H1 (cell line): ENCODE data around the gene VPS54. TPM values are rescaled to one million over a fixed set of nuclear protein-coding genes. Genes with fewer than 3 reads are reported as not detected.

Experiments used
- CTCF ChIA-PET: fragments of 300-600 bp; sonication (Branson Sonifier 250); formaldehyde crosslinking; loops from one replicate; lab custom pipeline; 2021; ENCODE audit not compliant: partially characterized antibody; lab: Charles Lee
- POLR2A ChIA-PET: fragments of 300-600 bp; sonication (Branson Sonifier 250); formaldehyde crosslinking; loops from one replicate; lab custom pipeline; 2021; ENCODE audit warnings: inconsistent platforms; ENCODE audit not compliant: partially characterized antibody; lab: Charles Lee
- DNase-seq, 2 experiments: peaks; one replicate each; pipeline versions ENCODE4 v3.0.0 to v3.0.0-alpha.2; 2010 to 2022; ENCODE audit warnings: low spot score in 2 of 2, low read depth in 1 of 2, mixed read lengths in 1 of 2
- FAIRE-seq: peaks from 2 replicates; lab custom pipeline; 2011; peaks lifted over from hg19 to GRCh38; lab: Jason Lieb, UNC
- H2AFZ ChIP-seq: 2 replicates; pipeline ENCODE4 v1.8.1; 2012; ENCODE audit warnings: low read length, inconsistent platforms
- H2AK5ac ChIP-seq: 2 replicates; pipeline ENCODE4 v1.6.1; 2013; ENCODE audit warnings: low read depth, low read length
- H2BK120ac ChIP-seq: replicated peaks from 2 replicates; pipeline ENCODE3; 2013; ENCODE audit warnings: low read depth, low read length, inconsistent platforms
- H2BK12ac ChIP-seq: 2 replicates; pipeline ENCODE4 v1.6.1; 2013; ENCODE audit warnings: low read depth, low read length
- H2BK15ac ChIP-seq: 2 replicates; pipeline ENCODE4 v1.6.1; 2013; ENCODE audit warnings: low read length
- H2BK20ac ChIP-seq: 2 replicates; pipeline ENCODE4 v1.6.1; 2013; ENCODE audit warnings: low read length
- H2BK5ac ChIP-seq: 2 replicates; pipeline ENCODE4 v1.6.1; 2013; ENCODE audit warnings: low read depth, low read length
- H3K14ac ChIP-seq: 2 replicates; pipeline ENCODE4 v1.6.1; 2013; ENCODE audit warnings: inconsistent platforms; ENCODE audit not compliant: insufficient read length
- H3K18ac ChIP-seq: 2 replicates; pipeline ENCODE4 v1.6.1; 2013; ENCODE audit warnings: low read length; ENCODE audit errors: extremely low read depth
- H3K23ac ChIP-seq: 2 replicates; pipeline ENCODE4 v1.6.1; 2013; ENCODE audit warnings: inconsistent platforms; ENCODE audit not compliant: insufficient read length
- H3K23me2 ChIP-seq: 2 replicates; pipeline ENCODE4 v1.6.1; 2013; ENCODE audit warnings: low read depth, low read length
- H3K27ac ChIP-seq: 2 replicates; pipeline ENCODE4 v1.6.1; 2011; ENCODE audit warnings: low read depth, low read length, inconsistent platforms
- H3K27me3 ChIP-seq, 4 experiments: replicated peaks in 1 of 4; 1 replicate in 1 of 4; 2 replicates in 3 of 4; pipeline versions ENCODE4 v1.6.1 to v1.8.1; 2011 to 2013; ENCODE audit warnings: low read length in 3 of 4, mild to moderate bottlenecking in 3 of 4, inconsistent platforms in 2 of 4, mixed read lengths in 2 of 4, moderate library complexity in 1 of 4; ENCODE audit not compliant: control insufficient read depth in 3 of 4, insufficient read depth in 3 of 4; ENCODE audit errors: extremely low read depth in 1 of 4
- H3K36me3 ChIP-seq, 4 experiments: 2 replicates each; pipeline versions ENCODE4 v1.6.1 to v1.8.1; 2011 to 2013; ENCODE audit warnings: mild to moderate bottlenecking in 4 of 4, low read length in 3 of 4, moderate library complexity in 2 of 4, control low read depth in 1 of 4, inconsistent platforms in 1 of 4; ENCODE audit not compliant: insufficient read depth in 4 of 4, control insufficient read depth in 2 of 4
- H3K4ac ChIP-seq: replicated peaks from 2 replicates; pipeline ENCODE3; 2013; ENCODE audit warnings: low read length, low read depth, mixed read lengths, inconsistent platforms; ENCODE audit not compliant: insufficient read length
- H3K4me1 ChIP-seq, 4 experiments: replicated peaks in 1 of 4; 1 replicate in 1 of 4; 2 replicates in 3 of 4; pipeline versions ENCODE4 v1.6.1 to v1.8.1; 2011 to 2013; ENCODE audit warnings: low read length in 3 of 4, inconsistent platforms in 2 of 4, mixed read lengths in 1 of 4; ENCODE audit not compliant: insufficient read depth in 4 of 4, control insufficient read depth in 3 of 4
- H3K4me2 ChIP-seq, 2 experiments: 2 replicates each; pipeline versions ENCODE4 v1.6.1 to v1.8.1; 2011 to 2013; ENCODE audit warnings: low read depth in 2 of 2, low read length in 2 of 2, control low read depth in 1 of 2, inconsistent platforms in 1 of 2, mild to moderate bottlenecking in 1 of 2; ENCODE audit not compliant: insufficient read depth in 1 of 2
- H3K4me3 ChIP-seq, 4 experiments: fragments of 200-600, 300-600 bp in 1 of 4; sonication (generic), shearing (Covaris generic), sonication (Bioruptor Twin) in 1 of 4; 2 replicates each; pipeline versions ENCODE4 v1.5.1 to v1.8.1; 2011 to 2016; ENCODE audit warnings: low read length in 4 of 4, low read depth in 3 of 4, control low read depth in 2 of 4, inconsistent platforms in 2 of 4, mild to moderate bottlenecking in 2 of 4, mixed read lengths in 1 of 4, moderate library complexity in 1 of 4; ENCODE audit not compliant: insufficient read depth in 2 of 4; ENCODE audit errors: extremely low read depth in 1 of 4
- H3K56ac ChIP-seq: replicated peaks from 2 replicates; pipeline ENCODE3; 2013; ENCODE audit warnings: low read depth, mild to moderate bottlenecking, mixed read lengths, low read length, inconsistent platforms; ENCODE audit not compliant: insufficient read length
- H3K79me1 ChIP-seq: 2 replicates; pipeline ENCODE4 v1.6.1; 2013; ENCODE audit warnings: low read depth, low read length, control low read depth
- H3K79me2 ChIP-seq, 2 experiments: 2 replicates each; pipeline versions ENCODE4 v1.6.1 to v1.8.1; 2012 to 2013; ENCODE audit warnings: low read length in 2 of 2, mild to moderate bottlenecking in 2 of 2, inconsistent platforms in 1 of 2; ENCODE audit not compliant: insufficient read depth in 2 of 2, control insufficient read depth in 1 of 2
- H3K9ac ChIP-seq, 4 experiments: replicated peaks in 1 of 4; 1 replicate in 1 of 4; 2 replicates in 3 of 4; pipeline versions ENCODE4 v1.6.1 to v1.8.1; 2011 to 2013; ENCODE audit warnings: low read depth in 3 of 4, low read length in 3 of 4, control low read depth in 2 of 4, mild to moderate bottlenecking in 2 of 4, moderate library complexity in 2 of 4, inconsistent platforms in 1 of 4; ENCODE audit errors: extremely low read depth in 1 of 4
- H3K9me3 ChIP-seq, 2 experiments: 2 replicates each; pipeline versions ENCODE4 v1.6.1 to v1.8.1; 2012 to 2013; ENCODE audit warnings: mild to moderate bottlenecking in 2 of 2, moderate library complexity in 2 of 2, control low read depth in 1 of 2, inconsistent platforms in 1 of 2, low read depth in 1 of 2, low read length in 1 of 2, mixed read lengths in 1 of 2; ENCODE audit not compliant: insufficient read depth in 2 of 2
- H4K20me1 ChIP-seq, 2 experiments: replicated peaks in 1 of 2; 2 replicates each; pipeline versions ENCODE3 to v1.8.1; 2011 to 2013; ENCODE audit warnings: inconsistent platforms in 2 of 2, low read length in 2 of 2, mild to moderate bottlenecking in 1 of 2; ENCODE audit not compliant: insufficient read depth in 2 of 2, control insufficient read depth in 1 of 2
- H4K5ac ChIP-seq: 2 replicates; pipeline ENCODE4 v1.6.1; 2013; ENCODE audit warnings: low read length, low read depth, mixed read lengths, inconsistent platforms; ENCODE audit not compliant: insufficient read length
- H4K8ac ChIP-seq: 2 replicates; pipeline ENCODE4 v1.8.0; 2013; ENCODE audit warnings: mild to moderate bottlenecking, moderate library complexity, low read length, inconsistent platforms; ENCODE audit not compliant: insufficient read depth; ENCODE audit errors: extremely low read depth
- H4K91ac ChIP-seq: replicated peaks from 2 replicates; pipeline ENCODE3; 2013; ENCODE audit warnings: low read length, mixed read lengths, inconsistent platforms; ENCODE audit not compliant: insufficient read length
- CHD1 ChIP-seq: IDR thresholded peaks from 2 replicates; pipeline ENCODE4 v1.6.1; 2012; ENCODE audit warnings: low read depth, low read length, improper control_type of control experiment
- CTBP2 ChIP-seq: IDR thresholded peaks from 2 replicates; pipeline ENCODE4 v1.7.0; 2011; ENCODE audit warnings: borderline replicate concordance, mild to moderate bottlenecking, moderate library complexity, mixed read lengths, low read length; ENCODE audit not compliant: insufficient read depth, insufficient read length
- EGR1 ChIP-seq: IDR thresholded peaks from 2 replicates; pipeline ENCODE4 v1.6.1; 2011; ENCODE audit warnings: low read depth, low read length, borderline replicate concordance
- EP300 ChIP-seq, 2 experiments: IDR thresholded peaks; 1 replicate in 1 of 2; 2 replicates in 1 of 2; pipeline ENCODE4 v1.6.1; 2011 to 2012; ENCODE audit warnings: low read depth in 2 of 2, low read length in 2 of 2, mild to moderate bottlenecking in 2 of 2, borderline replicate concordance in 1 of 2, inconsistent platforms in 1 of 2, moderate library complexity in 1 of 2
- KDM4A ChIP-seq: IDR thresholded peaks from one replicate; pipeline ENCODE4 v1.7.1; 2012; ENCODE audit warnings: low read depth, mild to moderate bottlenecking, moderate library complexity, low read length, inconsistent platforms; ENCODE audit not compliant: severe bottlenecking
- POLR2AphosphoS5 ChIP-seq: IDR thresholded peaks from 2 replicates; pipeline ENCODE4 v1.6.1; 2011; ENCODE audit warnings: low read depth, low read length
- RNF2 ChIP-seq: fragments of 200-900, 300-1000 bp; sonication (generic); IDR thresholded peaks from 2 replicates; pipeline ENCODE4 v1.7.1; 2016; ENCODE audit warnings: borderline replicate concordance, low read depth, mild to moderate bottlenecking, antibody characterized with exemption, low read length; ENCODE audit not compliant: poor library complexity, severe bottlenecking; ENCODE audit errors: missing control alignments
- SP1 ChIP-seq: IDR thresholded peaks from 2 replicates; pipeline ENCODE4 v1.6.1; 2011; ENCODE audit warnings: low read depth, low read length
- TAF7 ChIP-seq: optimal IDR thresholded peaks from 2 replicates; pipeline ENCODE3; 2011; ENCODE audit warnings: low read depth, mild to moderate bottlenecking, inconsistent platforms, low read length, moderate library complexity, borderline replicate concordance
- YY1 ChIP-seq: IDR thresholded peaks from 2 replicates; pipeline ENCODE4 v1.6.1; 2011; ENCODE audit warnings: low read depth, mild to moderate bottlenecking, low read length
- WGBS, 2 experiments: shearing (Covaris generic) in 1 of 2; methylation state at CpG; one replicate each; pipeline versions ENCODE4 v1.1.6 to v1.1.7; 2013 to 2015; ENCODE audit warnings: low lambda C conversion rate in 2 of 2, mixed read lengths in 2 of 2, inconsistent platforms in 1 of 2, low coverage in 1 of 2, missing lambda C conversion rate in 1 of 2; ENCODE audit not compliant: insufficient replicate concordance in 2 of 2, insufficient coverage in 1 of 2, insufficient read length in 1 of 2; ENCODE audit errors: extremely low coverage in 1 of 2, missing lambda C conversion rate in 1 of 2; 5-methylcytosine and 5-hydroxymethylcytosine counted together
- polyA plus RNA-seq, 7 experiments: library from polyadenylated mRNA; depleted of rRNA in 3 of 7; stranded (reverse) in 5 of 7; unstranded in 2 of 7; fragments of >200 nt in 5 of 7; fragments of 200-250 nt in 2 of 7; gene quantifications; 1 replicate in 5 of 7; 2 replicates in 1 of 7; 4 replicates in 1 of 7; pipeline versions ENCODE4 v1.2.1 to v1.2.3, GENCODE V29; 2011 to 2013; ENCODE audit warnings: missing spikeins in 2 of 7, mixed read lengths in 2 of 7
- total RNA-seq: library from RNA; stranded (reverse); fragmentation: NEBNext Ultra II Directional; extraction: Animal tissue kit (Norgen Biotek cat#: 25700); gene quantifications from 2 replicates; pipeline ENCODE4 v1.2.1, GENCODE V29; 2021

Gene VPS54
- total and polyA plus RNA-seq, 2 of the 8 experiments (the other 6 are each of a cell fraction or from before 2014, with no cell fraction given): 3.6 to 13.2 TPM

DNA sequence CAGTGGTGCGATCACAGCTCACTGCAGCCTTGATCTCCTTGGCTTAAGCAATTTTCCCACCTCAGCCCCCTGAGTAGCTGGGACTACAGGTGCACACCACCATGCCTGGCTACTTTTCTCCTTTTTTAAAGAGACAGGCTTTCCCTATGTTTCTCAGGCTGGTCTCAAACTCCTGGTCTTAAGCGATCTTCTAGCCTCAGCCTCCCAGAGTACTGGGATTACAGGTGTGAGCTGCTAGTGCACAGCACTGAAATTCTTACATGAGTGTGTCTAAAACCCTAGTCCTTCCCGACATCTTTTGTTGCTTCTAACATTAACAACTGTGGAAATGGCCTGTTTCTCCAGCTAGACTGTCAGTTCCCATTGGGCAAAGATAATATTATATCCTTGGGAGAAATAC is 174.6 kb downstream of the VPS54 start:
- no peak overlapping the region for H2BK12ac ChIP-seq
- H2BK5ac ChIP-seq: 0 out of 2 replicates have a peak overlapping the region, but pooled peaks have one; percentile 5
- peak overlapping the region; percentile 66 for H4K5ac ChIP-seq
- H2AFZ ChIP-seq: no peak overlapping the region
- no peak overlapping the region for H3K23ac ChIP-seq
- H3K56ac ChIP-seq: no peak overlapping the region
- peaks cover 39 to 88% of the 10 kb centered on the region in 2 experiments for H3K79me2 ChIP-seq
- no peak overlapping the region for H2AK5ac ChIP-seq
- FAIRE-seq: no peak
- TF ChIP-seq EP300 (IDR thresholded peaks at IDR 0.05; ENCODE audit: borderline replicate concordance in 1 of 2, low read depth in 2 of 2, low read length in 2 of 2) (no peak), RNF2 (no peak), YY1 (no peak), CTBP2 (no peak), TAF7 (peak; percentile 41), EGR1 (no peak), KDM4A (no peak), CHD1 (no peak), POLR2AphosphoS5 (peak; percentile 60; the same call in 1 of the 2 replicates), SP1 (no peak)
- TF ChIP-seq, all 59 proteins: peak for 2
- Histone ChIP-seq H3K27ac (peak overlapping the region; percentile 43; the same call in 1 of the 2 replicates), H2BK20ac (no peak overlapping the region), H3K4me3 (peak overlapping the region; percentile 94 to 100 (median 97)), H2BK15ac (no peak overlapping the region), H3K4me2 (peak overlapping the region; percentile 78 to 94), H3K9ac (peak overlapping the region in 3 of 4 experiments; percentile 65 to 79 (median 68); a peak in 5 of 7 replicates), H3K14ac (no peak overlapping the region), H2BK120ac (no peak overlapping the region), H3K4ac (no peak overlapping the region), H3K4me1 (peaks cover 0 to 20% (median 1%) of the 10 kb centered on the region in 4 experiments; a peak in 3 of 7 replicates), H3K79me1 (no peaks in the 10 kb centered on the region), H4K20me1 (peaks cover 11% of the 10 kb centered on the region in 2 experiments), H3K36me3 (peaks cover 0 to 50% (median 8%) of the 10 kb centered on the region in 4 experiments; a peak in 4 of 8 replicates), H4K91ac (no peak overlapping the region), H3K23me2 (peaks cover 15% of the 10 kb centered on the region), H4K8ac (no peak overlapping the region), H3K9me3 (no peaks in the 10 kb centered on the region), H3K18ac (no peak overlapping the region), H3K27me3 (no peaks in the 10 kb centered on the region)
- ChIA-PET POLR2A (interaction anchor here (0.6 to 10.8 kb wide), 13 partner anchors 11 to 256 kb away, joined by 3 to 297 read pairs (median 4); partner anchors contain the start of genes MDH1 and WDPCP), CTCF (interaction anchor here (1.0 to 5.1 kb wide), 3 partner anchors 28 to 152 kb away, joined by 3 to 19 read pairs (median 17); no protein-coding TSS in a partner anchor)
- no peak for DNase-seq
- WGBS, 2 experiments: 16% methylated on average over 3 of the region's 3 CpGs; no CpG with 5 or more reads in 1 of the 2 experiments
